ENCODE results near the gene VAC14. TPM values are rescaled to one million over a fixed set of nuclear protein-coding genes. Genes with fewer than 3 reads are reported as not detected.

The VAC14 gene
- total RNA-seq, 4 donors from 2014 or later, result 18.6 to 32.2 (median 25.9) TPM

DNA sequence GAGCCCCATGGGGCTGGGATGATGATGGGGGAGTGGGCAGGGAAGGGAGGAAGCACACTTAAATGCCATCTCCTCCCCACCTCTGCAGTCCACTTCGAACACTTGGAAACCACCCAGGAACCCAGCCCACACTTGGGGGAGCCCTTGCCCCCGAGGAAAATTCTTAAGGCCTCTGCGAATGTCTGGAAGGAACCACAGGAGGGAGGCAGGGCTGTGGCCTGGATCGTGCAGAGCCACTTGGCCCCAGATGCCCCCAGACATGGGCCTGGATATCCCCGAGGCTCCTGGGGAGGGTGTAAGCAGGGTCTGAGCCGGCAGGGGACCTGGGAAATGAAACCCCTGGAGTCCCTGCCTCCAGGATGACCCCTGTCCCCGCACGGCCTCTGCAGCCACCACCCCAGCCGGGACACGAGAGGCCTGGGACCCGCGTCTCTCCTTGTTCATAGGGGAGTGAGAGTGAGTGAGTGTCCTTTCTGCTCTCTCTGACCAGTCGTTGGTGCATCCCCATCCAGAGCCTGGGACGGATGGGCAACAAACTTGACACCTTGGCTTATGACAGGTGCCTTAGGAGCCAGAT, 103.3 kb downstream of the VAC14 start:
- Histone ChIP-seq H3K9me3 (no peaks in the 10 kb centered on the region), H3K4me1 (peaks cover 96 to 100% (median 98%) of the 10 kb centered on the region in 3 donors), H3K27me3 (no peaks in the 10 kb centered on the region), H3K27ac (peak overlapping the region; percentile 85 to 95 (median 87)), H3K4me3 (no peak overlapping the region), H3K36me3 (peaks cover 0 to 2% (median 0%) of the 10 kb centered on the region in 3 donors)
- no peak for TF ChIP-seq POLR2A (IDR thresholded peaks at IDR 0.05)
- TF ChIP-seq, protein P1, sequence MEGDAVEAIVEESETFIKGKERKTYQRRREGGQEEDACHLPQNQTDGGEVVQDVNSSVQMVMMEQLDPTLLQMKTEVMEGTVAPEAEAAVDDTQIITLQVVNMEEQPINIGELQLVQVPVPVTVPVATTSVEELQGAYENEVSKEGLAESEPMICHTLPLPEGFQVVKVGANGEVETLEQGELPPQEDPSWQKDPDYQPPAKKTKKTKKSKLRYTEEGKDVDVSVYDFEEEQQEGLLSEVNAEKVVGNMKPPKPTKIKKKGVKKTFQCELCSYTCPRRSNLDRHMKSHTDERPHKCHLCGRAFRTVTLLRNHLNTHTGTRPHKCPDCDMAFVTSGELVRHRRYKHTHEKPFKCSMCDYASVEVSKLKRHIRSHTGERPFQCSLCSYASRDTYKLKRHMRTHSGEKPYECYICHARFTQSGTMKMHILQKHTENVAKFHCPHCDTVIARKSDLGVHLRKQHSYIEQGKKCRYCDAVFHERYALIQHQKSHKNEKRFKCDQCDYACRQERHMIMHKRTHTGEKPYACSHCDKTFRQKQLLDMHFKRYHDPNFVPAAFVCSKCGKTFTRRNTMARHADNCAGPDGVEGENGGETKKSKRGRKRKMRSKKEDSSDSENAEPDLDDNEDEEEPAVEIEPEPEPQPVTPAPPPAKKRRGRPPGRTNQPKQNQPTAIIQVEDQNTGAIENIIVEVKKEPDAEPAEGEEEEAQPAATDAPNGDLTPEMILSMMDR (IDR thresholded peaks at IDR 0.05), result no peak
- no peak for DNase-seq
- 23 to 36% methylated on average over 3 to 4 of the region's 14 CpGs for WGBS, 2 donors
- intact Hi-C loops (cut with DNase I), result no loop called here

DNA sequence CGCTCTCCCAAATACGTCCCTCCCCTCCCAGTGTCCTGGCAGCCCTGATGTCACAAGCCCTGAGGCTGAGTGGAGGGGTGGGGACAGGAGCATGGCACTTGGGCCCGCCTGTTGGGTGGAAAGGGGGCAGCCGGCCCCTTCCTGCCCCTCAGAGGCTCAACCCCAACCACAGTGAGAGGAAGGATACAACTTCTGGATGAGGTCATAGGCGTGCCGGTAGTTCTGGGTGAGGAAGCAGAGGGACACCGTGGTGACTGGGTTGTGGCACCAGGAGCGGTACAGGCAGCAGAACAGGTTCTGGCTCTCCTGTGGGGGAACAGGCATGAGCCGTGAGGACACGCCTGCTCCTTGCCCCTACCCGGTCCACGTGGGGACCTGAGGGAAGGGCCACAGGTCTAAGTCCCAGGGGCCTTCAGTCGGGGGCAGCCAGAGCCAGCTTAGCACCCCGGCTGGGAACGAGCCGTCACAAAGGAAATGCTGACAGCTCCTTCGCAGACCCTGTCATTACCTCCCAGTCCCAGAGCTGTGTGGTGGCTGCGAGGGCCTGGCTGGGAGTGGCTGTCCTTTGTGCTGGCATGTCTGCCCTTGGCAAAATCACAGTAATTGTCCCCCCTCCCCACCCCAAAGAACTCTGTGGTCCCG, 103.9 kb downstream of the VAC14 start:
- H3K27me3 ChIP-seq, result no peaks in the 10 kb centered on the region
- H3K4me3 ChIP-seq, result no peak overlapping the region
- no peaks in the 10 kb centered on the region for H3K9me3 ChIP-seq
- 16 to 31% methylated on average over 4 to 13 of the region's 19 CpGs for WGBS, 2 donors
- peaks cover 0 to 6% (median 0%) of the 10 kb centered on the region in 3 donors for H3K36me3 ChIP-seq
- intact Hi-C loops (cut with DNase I), result no loop called here
- no peak for DNase-seq
- TF ChIP-seq, protein P1 (IDR thresholded peaks at IDR 0.05), result no peak
- TF ChIP-seq POLR2A (IDR thresholded peaks at IDR 0.05), result peak in 1 of 4 donors; percentile 7
- H3K4me1 ChIP-seq, result peaks cover 91 to 100% (median 98%) of the 10 kb centered on the region in 3 donors
- H3K27ac ChIP-seq, result peak overlapping the region; percentile 85 to 95 (median 87)

DNA sequence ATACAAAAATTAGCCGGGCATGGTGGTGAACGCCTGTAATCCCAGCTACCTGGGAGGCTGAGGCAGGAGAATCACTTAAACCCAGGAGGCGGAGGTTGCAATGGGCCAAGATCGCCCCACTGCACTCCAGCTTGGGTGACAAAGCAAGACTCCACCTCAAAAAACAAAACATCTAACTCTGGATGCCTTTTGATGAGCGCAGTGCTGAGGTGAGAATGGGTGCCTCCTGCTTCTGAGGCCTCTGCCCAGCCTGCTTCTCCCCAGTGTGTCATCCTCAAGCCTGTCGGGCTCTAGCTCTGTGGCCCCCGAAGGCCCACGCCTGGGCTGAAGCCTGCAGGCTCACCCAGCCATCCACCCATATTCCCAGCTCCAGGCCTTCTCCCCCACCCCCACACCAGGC, 104.6 kb downstream of the VAC14 start:
- TF ChIP-seq, protein P1 (IDR thresholded peaks at IDR 0.05), result no peak
- no peak for TF ChIP-seq POLR2A (IDR thresholded peaks at IDR 0.05)
- 88 to 94% methylated on average over 6 of the region's 8 CpGs for WGBS, 2 donors
- Histone ChIP-seq H3K27ac (peak overlapping the region; percentile 85 to 95 (median 87)), H3K9me3 (no peaks in the 10 kb centered on the region), H3K4me1 (peaks cover 85 to 100% (median 98%) of the 10 kb centered on the region in 3 donors), H3K27me3 (no peaks in the 10 kb centered on the region), H3K4me3 (no peak overlapping the region), H3K36me3 (peaks cover 0 to 6% (median 0%) of the 10 kb centered on the region in 3 donors)
- DNase-seq, result no peak
- intact Hi-C loops (cut with DNase I), result no loop called here

DNA sequence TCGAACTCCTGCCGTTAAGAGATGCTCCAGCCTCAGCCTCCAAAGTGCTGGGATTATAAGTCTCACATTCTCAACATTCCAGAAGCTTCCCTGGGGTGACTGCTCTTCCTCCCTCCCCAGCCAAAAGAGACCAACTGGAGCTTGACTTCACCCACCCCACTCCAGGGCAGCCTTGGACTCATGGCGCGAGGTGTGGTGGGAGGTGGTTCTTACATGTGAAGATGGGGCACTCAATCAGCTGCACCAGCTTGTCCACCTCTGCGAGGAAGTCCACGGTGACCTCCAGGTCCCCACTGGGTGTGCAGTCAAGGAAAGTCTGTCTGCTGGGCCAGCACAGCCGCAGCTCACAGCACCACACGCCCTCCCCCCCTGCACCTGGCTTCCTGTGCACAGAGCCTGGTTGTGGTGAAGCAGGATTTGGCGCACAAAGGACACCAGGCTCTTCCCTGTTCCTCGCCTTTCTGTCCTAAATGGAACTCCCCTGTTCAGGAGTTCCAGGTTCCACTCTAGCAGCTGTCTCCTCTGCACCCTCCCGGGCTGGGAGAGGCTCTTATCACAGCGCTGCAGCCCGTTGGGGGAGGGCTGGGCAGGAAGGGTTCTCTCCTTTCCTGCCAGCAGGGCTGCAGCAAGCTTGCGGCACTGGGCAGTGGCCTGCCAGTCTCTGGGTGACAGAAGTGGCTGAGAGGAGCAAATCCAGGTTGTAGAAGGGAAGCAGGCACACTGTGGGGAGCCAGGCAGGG, 105.5 kb downstream of the VAC14 start:
- 69 to 75% methylated on average over 7 to 8 of the region's 14 CpGs for WGBS, 2 donors
- intact Hi-C loops (cut with DNase I), result no loop called here
- Histone ChIP-seq H3K9me3 (no peaks in the 10 kb centered on the region), H3K27me3 (no peaks in the 10 kb centered on the region), H3K36me3 (peaks cover 0 to 6% (median 0%) of the 10 kb centered on the region in 3 donors), H3K4me1 (peaks cover 85 to 100% (median 98%) of the 10 kb centered on the region in 3 donors), H3K4me3 (no peak overlapping the region), H3K27ac (peak overlapping the region; percentile 85 to 95 (median 87))
- TF ChIP-seq, protein P1 (IDR thresholded peaks at IDR 0.05), result peak in 1 of 6 experiments; percentile 39
- no peak for TF ChIP-seq POLR2A (IDR thresholded peaks at IDR 0.05)
- DNase-seq, result no peak

DNA sequence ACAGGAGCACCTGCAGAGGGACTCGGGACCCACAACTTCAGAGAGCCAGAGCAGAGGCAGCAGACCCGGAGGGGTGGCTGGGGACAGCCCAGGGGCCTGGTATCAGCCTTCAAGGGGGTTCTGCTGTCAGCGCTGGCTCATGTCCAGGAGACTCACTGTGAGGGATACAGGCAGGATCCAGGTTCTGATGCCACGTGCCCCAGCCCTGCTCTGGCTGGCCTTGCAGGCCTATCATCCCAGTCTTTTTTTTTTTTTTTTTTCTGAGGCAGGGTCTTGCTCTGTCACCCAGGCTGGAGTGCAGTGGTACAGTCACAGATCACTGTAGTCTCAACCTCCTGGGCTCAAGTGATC, 106.1 kb downstream of the VAC14 start:
- no peak for TF ChIP-seq POLR2A (IDR thresholded peaks at IDR 0.05)
- TF ChIP-seq, protein P1 (IDR thresholded peaks at IDR 0.05), result no peak
- H3K4me1 ChIP-seq, result peaks cover 85 to 100% (median 98%) of the 10 kb centered on the region in 3 donors
- intact Hi-C loops (cut with DNase I), result no loop called here
- no peak for DNase-seq
- H3K27ac ChIP-seq, result peak overlapping the region; percentile 85 to 95 (median 92)
- no peaks in the 10 kb centered on the region for H3K27me3 ChIP-seq
- 72 to 73% methylated on average over 2 of the region's 4 CpGs for WGBS, 2 donors
- H3K9me3 ChIP-seq, result no peaks in the 10 kb centered on the region
- H3K4me3 ChIP-seq, result no peak overlapping the region
- H3K36me3 ChIP-seq, result peaks cover 0 to 6% (median 0%) of the 10 kb centered on the region in 3 donors

Measured in esophagus squamous epithelium (tissue), 5 donors.